Measurements from ENCODE around the gene KNDC1. TPM values are rescaled to one million over a fixed set of nuclear protein-coding genes. Genes with fewer than 3 reads are reported as not detected.

The KNDC1 gene
- total and polyA plus RNA-seq, 2 experiments from 2014 or later = 1.8 to 16.0 TPM

DNA sequence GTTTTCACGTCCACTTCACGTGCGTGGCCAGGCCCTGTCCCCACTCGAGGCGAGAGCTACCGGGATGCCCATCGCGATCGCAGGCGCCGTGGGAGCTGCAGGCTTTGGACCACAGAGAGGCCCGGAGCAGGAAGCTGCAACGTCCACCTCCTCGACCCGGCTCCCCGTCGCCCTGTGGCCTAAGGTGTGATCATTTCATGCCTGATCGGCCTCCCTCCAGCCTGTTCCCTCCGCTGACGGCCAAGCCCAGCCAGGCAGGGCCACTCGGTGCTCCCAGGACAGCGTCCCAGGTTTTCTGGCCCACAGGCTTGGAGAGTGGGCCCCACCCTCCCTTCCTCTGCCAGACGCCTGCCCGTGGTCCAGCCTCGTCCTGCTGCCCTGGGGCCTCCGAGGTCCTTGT, 19.6 kb downstream of the KNDC1 start (continued):
- TF ChIP-seq ZNF462 (CRISPR knock-in tag; IDR thresholded peaks at IDR 0.05) (no peak), STAT1 (IDR thresholded peaks at IDR 0.05; ENCODE audit: unreplicated experiment) (no peak), ZNF331 (CRISPR knock-in tag; IDR thresholded peaks at IDR 0.05; ENCODE audit: low read depth) (no peak)
- TF ChIP-seq, protein P1, sequence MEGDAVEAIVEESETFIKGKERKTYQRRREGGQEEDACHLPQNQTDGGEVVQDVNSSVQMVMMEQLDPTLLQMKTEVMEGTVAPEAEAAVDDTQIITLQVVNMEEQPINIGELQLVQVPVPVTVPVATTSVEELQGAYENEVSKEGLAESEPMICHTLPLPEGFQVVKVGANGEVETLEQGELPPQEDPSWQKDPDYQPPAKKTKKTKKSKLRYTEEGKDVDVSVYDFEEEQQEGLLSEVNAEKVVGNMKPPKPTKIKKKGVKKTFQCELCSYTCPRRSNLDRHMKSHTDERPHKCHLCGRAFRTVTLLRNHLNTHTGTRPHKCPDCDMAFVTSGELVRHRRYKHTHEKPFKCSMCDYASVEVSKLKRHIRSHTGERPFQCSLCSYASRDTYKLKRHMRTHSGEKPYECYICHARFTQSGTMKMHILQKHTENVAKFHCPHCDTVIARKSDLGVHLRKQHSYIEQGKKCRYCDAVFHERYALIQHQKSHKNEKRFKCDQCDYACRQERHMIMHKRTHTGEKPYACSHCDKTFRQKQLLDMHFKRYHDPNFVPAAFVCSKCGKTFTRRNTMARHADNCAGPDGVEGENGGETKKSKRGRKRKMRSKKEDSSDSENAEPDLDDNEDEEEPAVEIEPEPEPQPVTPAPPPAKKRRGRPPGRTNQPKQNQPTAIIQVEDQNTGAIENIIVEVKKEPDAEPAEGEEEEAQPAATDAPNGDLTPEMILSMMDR (conservative IDR thresholded peaks at IDR 0.05; ENCODE audit: low read depth in 2 of 2) = no peak

DNA sequence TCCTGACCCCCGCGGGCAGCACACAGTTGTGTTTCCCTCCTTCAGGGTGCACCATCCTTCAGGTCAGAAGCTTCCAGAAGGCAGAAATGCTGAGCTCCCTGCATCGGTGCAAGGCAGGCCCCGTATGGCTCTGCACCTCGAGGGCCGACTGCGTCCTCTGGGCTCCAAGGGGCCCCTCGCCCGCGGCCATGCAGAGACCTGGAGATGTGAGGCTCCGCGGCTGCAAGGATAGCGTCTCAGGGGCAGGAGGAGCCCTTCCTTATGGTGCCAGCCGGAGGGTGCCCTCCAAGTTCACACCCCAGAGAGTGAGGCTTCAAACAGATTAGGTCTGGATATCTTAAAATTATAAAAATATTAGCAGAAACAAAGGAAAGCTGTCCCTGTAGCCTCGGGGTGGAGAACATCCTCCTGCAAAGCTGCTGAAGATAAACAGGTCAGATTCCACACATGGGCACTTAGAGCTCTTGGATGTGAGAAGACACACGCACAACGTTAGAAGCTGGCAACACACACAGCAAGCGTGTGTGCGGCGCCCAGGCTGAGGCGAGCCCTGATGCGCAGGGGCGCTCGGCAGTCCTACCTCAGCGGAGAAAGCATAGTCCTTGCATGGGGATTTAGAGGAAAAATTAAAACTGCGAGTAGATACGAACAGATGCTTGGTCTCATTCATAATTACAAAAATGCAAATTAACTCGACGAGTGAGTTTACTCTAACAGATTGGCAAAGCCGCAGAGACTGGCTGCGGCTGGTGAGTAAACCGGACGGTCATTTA, 20.4 kb downstream of the KNDC1 start:
- Histone ChIP-seq H3K4me3 (no peak overlapping the region), H3K4me2 (no peak overlapping the region), H3K27ac (ENCODE audit: low read depth) (no peak overlapping the region), H2AFZ (no peak overlapping the region), H3F3A (replicated peaks; ENCODE audit: low read depth) (peaks cover 18% of the 10 kb centered on the region), H3K36me3 (ENCODE audit: insufficient read depth) (no peaks in the 10 kb centered on the region), H3K79me2 (replicated peaks; ENCODE audit: insufficient read depth) (no peaks in the 10 kb centered on the region), H4K20me1 (replicated peaks; ENCODE audit: insufficient read depth) (no peaks in the 10 kb centered on the region), H3K4me1 (ENCODE audit: insufficient read depth) (no peaks in the 10 kb centered on the region), H3K9me2 (ENCODE audit: insufficient read depth) (peaks cover 9% of the 10 kb centered on the region; the same call in 1 of the 2 replicates), H3K27me3 (ENCODE audit: insufficient read depth) (no peaks in the 10 kb centered on the region)
- Mint-ChIP-seq H3K36me3 (ENCODE audit: low read depth) (peaks cover 26% of the 10 kb centered on the region), H3K27ac (no peak overlapping the region; the same call in 1 of the 2 replicates), H3K4me1 (no peaks in the 10 kb centered on the region), H3K4me3 (no peak overlapping the region), H3K27me3 (ENCODE audit: insufficient read depth, low read depth, poor library complexity) (peaks cover 12% of the 10 kb centered on the region), H3K9me3 (peaks cover 29% of the 10 kb centered on the region)
- ATAC-seq = no peak
- no peak for DNase-seq (ENCODE audit: low spot score)
- TF ChIP-seq JUNB (IDR thresholded peaks at IDR 0.05; ENCODE audit: unreplicated experiment) (no peak), ZNF114 (CRISPR knock-in tag; IDR thresholded peaks at IDR 0.05) (no peak), STAT1 (IDR thresholded peaks at IDR 0.05; ENCODE audit: unreplicated experiment) (no peak), NANOG (IDR thresholded peaks at IDR 0.05; ENCODE audit: borderline replicate concordance) (no peak), ETS1 (IDR thresholded peaks at IDR 0.05) (no peak), EZH2 (IDR thresholded peaks at IDR 0.05; ENCODE audit: low read depth, unreplicated experiment) (no peak), ZNF331 (CRISPR knock-in tag; IDR thresholded peaks at IDR 0.05; ENCODE audit: low read depth) (no peak), CREB1 (CRISPR knock-in tag; IDR thresholded peaks at IDR 0.05; ENCODE audit: low read depth) (no peak)
- TF ChIP-seq, protein P1 (conservative IDR thresholded peaks at IDR 0.05; ENCODE audit: low read depth in 2 of 2) = no peak

Data from GM23338 (cell line).